HUDEP-2 (cell line): ENCODE measurements around the gene ZNF451.

Experiments
- DNase-seq, 76 experiments: peaks; one replicate each; lab custom pipeline; 2025; ENCODE audit not compliant: unreplicated experiment in 76 of 76; lab: John Stamatoyannopoulos, UW

ZNF451 gene

GRCh38 chr6:57143690-57144089 is 53.7 kb downstream of the ZNF451 start:
- no peak for DNase-seq

- DNase-seq = no peak
These were observed 57.4 kb downstream of the ZNF451 start for GRCh38 chr6:57147401-57147800.

GRCh38 chr6:57147955-57148858 is 58.2 kb downstream of the ZNF451 start:
- no peak for DNase-seq

- no peak for DNase-seq
These were observed 68.7 kb downstream of the ZNF451 start for GRCh38 chr6:57158658-57159057.

- no peak for DNase-seq
These were observed 69.1 kb downstream of the ZNF451 start for GRCh38 chr6:57159127-57159526.

- DNase-seq = no peak
These were observed 72.0 kb downstream of the ZNF451 start for GRCh38 chr6:57162028-57162427.

- DNase-seq = no peak
These were observed 72.5 kb downstream of the ZNF451 start for GRCh38 chr6:57162516-57162915.

- DNase-seq = no peak
These were observed 74.0 kb downstream of the ZNF451 start for GRCh38 chr6:57163956-57164355.

GRCh38 chr6:57165080-57165479 is 75.1 kb downstream of the ZNF451 start:
- DNase-seq = no peak

- DNase-seq = peak; percentile 57 to 99 (median 95)
These were observed 82.4 kb downstream of the ZNF451 start, which contains the start of gene BAG2 for GRCh38 chr6:57172136-57173055. TSS of gene BAG2 (plus strand) at chr6:57172326. CDS start at chr6:57172698, 372 bp downstream.

GRCh38 chr6:57173056-57173885 is 83.3 kb downstream of the ZNF451 start:
- peak in 49 of 76 experiments; percentile 12 to 67 (median 38) for DNase-seq

GRCh38 chr6:57173886-57174510 is 84.0 kb downstream of the ZNF451 start:
- peak in 28 of 76 experiments; percentile 18 to 79 (median 40) for DNase-seq

GRCh38 chr6:57174511-57174907 is 84.5 kb downstream of the ZNF451 start:
- no peak for DNase-seq

GRCh38 chr6:57177545-57178265 is 87.7 kb downstream of the ZNF451 start:
- DNase-seq = no peak

GRCh38 chr6:57180596-57180995 is 90.6 kb downstream of the ZNF451 start:
- DNase-seq = no peak

- peak in 2 of 76 experiments; percentile 27 to 29 for DNase-seq
These were observed 92.0 kb downstream of the ZNF451 start for GRCh38 chr6:57182017-57182432.

GRCh38 chr6:57183336-57183735 is 93.3 kb downstream of the ZNF451 start:
- no peak for DNase-seq

- peak in 4 of 76 experiments; percentile 11 to 27 (median 19) for DNase-seq
These were observed 100.2 kb downstream of the ZNF451 start for GRCh38 chr6:57190140-57190539.

GRCh38 chr6:57193177-57193576 is 103.2 kb downstream of the ZNF451 start:
- no peak for DNase-seq
